ENCODE data around the gene TOGARAM2.

DNA sequence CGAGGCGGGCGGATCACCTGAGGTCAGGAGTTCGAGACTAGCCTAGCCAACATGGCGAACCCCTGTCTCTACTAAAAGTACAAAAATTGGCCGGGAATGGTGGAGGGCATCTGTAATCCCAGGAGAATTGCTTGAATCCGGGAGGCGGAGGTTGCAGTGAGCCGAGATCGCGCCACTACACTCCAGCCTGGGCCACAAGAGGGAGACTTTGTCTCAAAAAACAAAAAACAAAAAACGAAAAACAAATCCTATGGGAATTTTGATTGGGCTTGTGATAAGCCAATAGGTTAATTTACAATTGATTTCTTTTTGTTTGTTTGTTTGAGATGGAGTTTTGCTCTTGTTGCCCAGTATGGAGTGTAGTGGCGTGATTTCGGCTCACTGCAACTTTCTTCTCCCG, 24.2 kb upstream of the TOGARAM2 start:
- no peak for TF ChIP-seq EZH2phosphoT487 (IDR thresholded peaks at IDR 0.05; ENCODE audit: borderline replicate concordance, low read depth, low read length)
- TF ChIP-seq, protein P1, sequence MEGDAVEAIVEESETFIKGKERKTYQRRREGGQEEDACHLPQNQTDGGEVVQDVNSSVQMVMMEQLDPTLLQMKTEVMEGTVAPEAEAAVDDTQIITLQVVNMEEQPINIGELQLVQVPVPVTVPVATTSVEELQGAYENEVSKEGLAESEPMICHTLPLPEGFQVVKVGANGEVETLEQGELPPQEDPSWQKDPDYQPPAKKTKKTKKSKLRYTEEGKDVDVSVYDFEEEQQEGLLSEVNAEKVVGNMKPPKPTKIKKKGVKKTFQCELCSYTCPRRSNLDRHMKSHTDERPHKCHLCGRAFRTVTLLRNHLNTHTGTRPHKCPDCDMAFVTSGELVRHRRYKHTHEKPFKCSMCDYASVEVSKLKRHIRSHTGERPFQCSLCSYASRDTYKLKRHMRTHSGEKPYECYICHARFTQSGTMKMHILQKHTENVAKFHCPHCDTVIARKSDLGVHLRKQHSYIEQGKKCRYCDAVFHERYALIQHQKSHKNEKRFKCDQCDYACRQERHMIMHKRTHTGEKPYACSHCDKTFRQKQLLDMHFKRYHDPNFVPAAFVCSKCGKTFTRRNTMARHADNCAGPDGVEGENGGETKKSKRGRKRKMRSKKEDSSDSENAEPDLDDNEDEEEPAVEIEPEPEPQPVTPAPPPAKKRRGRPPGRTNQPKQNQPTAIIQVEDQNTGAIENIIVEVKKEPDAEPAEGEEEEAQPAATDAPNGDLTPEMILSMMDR (conservative IDR thresholded peaks at IDR 0.05; ENCODE audit: low read length), result 0 out of 2 replicates have a peak, but pooled peaks have one; percentile 11

Data from OCI-LY7 (cell line).